GM21576 (cell line): ENCODE data around the gene PDZRN4.
"Not testable (repeated sequence)": the region's sequence is repeated elsewhere in the genome, so short reads cannot be mapped to it uniquely, and the experiment has no call there.

Experiments used
- ATAC-seq: cut with Tn5 transposase; IDR thresholded peaks from one replicate; pipeline ENCODE4 v1.9.1; 2021; ENCODE audit warnings: mild to moderate bottlenecking, moderate library complexity; ENCODE audit not compliant: unreplicated experiment

Gene PDZRN4

DNA sequence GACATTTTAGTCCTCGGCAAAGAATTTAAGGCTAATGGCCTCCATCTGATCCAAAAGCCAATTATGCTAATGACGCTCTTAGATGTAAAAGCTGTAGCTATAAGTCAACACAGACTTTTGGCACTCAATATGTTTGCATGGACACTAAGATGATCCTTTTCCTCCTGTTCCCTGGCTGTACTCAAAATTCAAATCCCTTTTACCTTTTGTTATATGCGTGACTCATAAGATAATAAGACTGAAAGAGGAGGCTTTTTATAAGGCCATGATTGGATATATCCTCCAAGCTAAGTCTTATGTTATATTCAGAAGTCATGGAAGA lies 89.8 kb downstream of the PDZRN4 start:
- ATAC-seq = no peak

- ATAC-seq = not testable (repeated sequence)
Observed at GRCh38 chr12:41280341-41281095, 92.4 kb downstream of the PDZRN4 start.

DNA sequence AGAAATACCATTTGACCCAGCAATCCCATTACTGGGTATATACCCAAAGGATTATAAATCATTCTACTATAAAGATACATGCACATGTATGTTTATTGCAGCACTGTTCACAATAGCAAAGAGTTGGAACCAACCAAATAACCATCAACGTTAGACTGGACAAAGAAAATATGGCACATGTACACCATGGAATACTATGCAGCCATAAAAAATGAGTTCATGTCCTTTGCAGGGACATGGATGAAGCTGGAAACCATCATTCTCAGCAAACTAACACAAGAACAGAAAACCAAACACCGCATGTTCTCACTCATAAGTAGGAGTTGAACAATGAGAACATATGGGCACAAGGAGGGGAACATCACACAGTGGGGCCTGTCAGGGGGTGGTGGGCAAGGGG lies 97.3 kb downstream of the PDZRN4 start:
- not testable (repeated sequence) for ATAC-seq

- ATAC-seq = no peak
Observed at GRCh38 chr12:41286426-41286825, 98.3 kb downstream of the PDZRN4 start.

GRCh38 chr12:41287500-41288141 lies 99.5 kb downstream of the PDZRN4 start:
- ATAC-seq = no peak

DNA sequence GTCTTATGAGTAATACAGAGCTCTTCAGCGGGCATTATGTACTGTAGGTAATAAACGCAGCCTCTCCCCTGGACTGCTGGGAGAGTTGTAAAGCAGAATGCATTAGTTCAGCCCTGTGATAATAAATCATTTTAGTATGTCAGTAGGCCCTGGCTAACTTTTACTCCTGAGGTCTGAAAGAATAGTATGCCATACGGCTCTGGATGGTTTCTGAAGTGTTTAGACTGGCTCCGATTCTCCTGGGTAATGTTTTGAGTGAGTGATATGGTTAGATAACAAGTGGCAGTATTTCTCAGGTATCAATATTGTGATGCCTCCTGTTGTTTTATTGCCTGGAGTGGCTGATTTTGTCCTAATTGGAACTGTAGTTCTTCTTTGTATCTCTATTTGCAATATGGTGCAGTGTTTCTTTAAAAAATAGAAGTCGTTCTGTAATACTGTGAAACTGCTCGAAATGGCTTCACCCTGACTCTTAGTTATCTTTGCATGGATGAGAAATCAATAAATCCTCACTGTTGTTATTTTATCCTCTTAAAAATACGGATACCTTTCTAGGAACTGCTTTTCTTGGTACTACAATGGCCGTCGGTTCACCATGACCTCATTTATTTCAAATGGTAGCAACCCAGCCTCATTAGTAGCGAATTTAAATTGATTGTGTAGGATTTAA lies 100.2 kb downstream of the PDZRN4 start:
- no peak for ATAC-seq

- ATAC-seq = no peak
Observed at GRCh38 chr12:41289501-41289900, 101.4 kb downstream of the PDZRN4 start.

- ATAC-seq = no peak
Observed at GRCh38 chr12:41293011-41293410, 104.9 kb downstream of the PDZRN4 start.

DNA sequence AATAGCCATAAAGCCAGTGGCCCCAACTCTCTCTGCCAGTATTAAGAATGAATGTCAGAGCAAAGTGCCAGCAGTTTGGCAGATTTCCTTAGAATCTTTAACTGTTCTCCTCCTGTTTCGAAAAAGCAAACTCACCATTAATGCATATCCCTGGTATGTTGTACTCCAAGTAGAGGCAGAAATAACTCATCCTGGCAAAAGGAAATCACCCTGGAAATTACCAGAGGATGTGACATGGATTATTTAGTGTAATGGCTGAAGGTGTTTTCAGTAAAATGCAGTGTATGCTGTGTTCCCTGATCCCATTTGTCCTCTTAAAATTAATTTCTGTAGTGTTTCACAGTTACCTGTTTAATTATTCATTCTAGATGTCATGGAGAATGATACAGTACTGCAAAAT lies 105.3 kb downstream of the PDZRN4 start:
- ATAC-seq = no peak

DNA sequence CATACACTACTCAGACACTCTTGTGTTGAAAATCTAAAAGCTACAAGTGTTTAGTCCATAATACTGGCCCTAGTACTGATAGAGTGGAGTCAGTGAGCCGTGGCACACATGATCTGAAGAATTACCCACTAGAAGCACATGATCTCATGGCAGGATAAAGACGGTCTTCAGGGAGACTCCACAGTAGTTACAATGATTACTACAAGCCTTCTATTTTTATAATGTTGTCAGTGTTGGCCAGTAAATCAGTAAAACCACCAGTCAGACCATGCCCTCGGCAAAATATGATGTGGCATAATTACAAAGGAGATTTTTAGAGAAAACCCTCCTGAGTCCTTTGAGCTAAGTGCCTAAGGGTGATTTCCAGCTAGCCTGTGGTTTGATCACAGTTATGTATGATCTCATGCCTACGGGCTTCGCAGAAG lies 114.9 kb downstream of the PDZRN4 start:
- ATAC-seq = peak; percentile 51

- no peak for ATAC-seq
Observed at GRCh38 chr12:41304526-41304925, 116.4 kb downstream of the PDZRN4 start.

DNA sequence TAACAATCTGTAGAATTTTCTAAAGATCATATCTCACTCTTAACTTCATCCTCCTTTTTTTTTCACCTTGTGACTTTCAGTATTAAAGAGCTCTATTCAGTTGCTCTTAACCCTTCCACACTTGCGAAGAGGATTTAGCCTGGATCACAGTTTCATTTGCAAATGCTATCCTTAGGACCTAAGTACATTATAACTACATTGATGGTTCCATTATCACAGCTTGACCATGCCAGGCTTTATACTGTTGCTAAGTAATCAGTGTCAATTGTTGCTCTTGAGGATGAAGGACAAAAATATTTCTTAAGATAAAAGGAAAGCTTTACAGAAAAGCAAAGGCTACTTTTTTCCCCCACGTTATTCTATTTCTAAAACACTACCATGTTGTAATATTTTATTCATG lies 122.2 kb downstream of the PDZRN4 start:
- ATAC-seq = no peak

GRCh38 chr12:41311883-41312282 lies 123.8 kb downstream of the PDZRN4 start:
- no peak for ATAC-seq

GRCh38 chr12:41312451-41312850 lies 124.3 kb downstream of the PDZRN4 start:
- not testable (repeated sequence) for ATAC-seq

DNA sequence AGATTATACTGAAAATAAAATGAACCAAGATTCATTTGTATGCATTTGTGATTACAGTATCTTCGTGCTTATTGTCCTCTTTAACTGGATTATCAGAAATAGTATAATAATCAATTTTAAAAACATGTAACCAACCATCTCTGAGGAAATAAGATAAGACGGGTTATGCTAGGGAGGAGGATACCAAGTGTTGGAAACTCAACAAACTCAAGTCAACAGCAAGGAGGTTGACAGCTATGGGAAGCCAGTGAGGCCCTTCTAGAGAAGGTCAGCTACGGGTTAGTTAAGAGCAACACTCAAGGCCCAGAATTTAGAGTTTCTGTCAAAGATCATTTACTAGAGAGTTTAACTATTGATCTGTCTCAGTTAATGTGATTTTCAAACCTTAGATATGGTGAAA lies 137.2 kb downstream of the PDZRN4 start:
- no peak for ATAC-seq

DNA sequence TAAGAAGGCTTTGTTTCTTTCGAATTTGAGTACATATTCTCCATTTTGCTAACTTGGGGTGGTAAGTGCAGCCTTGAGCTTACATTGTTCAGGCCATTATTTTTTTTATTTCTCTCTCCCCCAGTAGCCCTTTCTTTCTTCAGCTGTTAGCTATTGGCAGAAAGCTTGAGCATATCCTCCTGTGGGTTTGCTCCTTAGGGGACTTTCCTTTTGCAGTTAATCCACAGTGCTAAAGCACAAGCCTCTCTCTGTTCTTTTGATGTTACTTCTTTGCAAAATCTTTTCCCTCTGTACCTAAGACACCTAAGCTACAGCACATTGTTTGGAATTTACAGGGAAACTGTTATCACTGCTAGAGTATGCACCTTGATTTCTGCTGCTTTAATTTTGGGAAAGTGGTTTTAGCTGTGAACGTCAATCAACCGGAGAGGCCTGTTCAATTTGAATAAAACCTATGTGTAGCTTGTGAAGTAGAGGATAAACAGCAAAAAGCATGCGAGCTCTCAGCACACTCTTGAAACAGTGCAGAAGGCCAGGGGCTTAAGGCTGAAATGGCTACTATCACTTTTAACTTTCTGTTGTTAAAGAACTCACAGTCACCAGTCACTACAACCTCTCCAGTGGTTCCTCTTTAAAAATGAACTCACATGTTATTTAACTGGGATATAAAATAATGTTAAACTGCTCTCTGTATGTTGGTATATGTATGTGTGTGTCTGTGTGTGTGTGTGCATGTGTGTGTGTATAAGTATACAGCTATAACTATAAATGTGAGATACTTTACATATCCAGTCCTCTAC lies 139.2 kb downstream of the PDZRN4 start:
- no peak for ATAC-seq

DNA sequence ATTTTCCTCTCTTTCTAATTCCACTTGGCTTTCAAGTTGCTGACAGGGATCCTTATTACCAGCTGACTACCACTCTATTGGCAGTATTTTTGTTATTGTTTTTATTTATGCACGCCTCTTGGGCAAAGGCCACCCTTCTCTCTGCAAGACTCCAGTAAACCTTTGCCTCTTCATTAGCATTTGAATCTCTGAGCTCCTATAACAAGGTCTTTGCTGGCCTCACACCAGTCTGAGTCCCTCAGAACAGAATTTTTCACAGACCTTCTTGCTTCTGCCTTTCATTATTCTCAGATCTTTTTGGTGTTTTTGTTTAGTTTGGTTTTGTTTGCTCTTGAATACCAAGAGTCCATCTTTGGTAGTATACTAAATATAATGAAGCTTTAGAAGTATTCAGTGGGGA lies 145.9 kb downstream of the PDZRN4 start:
- ATAC-seq = no peak

DNA sequence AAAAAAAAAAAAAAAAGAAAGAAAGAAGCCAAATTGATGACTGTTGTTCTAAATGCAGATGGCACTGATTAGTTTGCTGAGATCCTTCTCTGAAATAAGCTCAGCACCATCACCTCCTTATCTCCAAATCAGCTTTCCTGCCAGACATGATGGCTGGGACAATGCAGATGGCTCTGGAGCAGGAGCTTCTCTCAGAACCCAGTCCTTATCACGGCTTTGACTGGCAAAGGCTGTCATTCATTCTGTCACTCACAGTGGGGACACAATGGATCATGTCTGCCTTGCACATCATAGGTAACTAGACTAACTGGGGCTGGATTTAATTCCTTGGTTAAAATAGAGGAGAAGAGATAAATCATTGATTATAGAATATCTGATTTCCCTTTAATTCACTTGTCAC lies 146.3 kb downstream of the PDZRN4 start:
- ATAC-seq = no peak

DNA sequence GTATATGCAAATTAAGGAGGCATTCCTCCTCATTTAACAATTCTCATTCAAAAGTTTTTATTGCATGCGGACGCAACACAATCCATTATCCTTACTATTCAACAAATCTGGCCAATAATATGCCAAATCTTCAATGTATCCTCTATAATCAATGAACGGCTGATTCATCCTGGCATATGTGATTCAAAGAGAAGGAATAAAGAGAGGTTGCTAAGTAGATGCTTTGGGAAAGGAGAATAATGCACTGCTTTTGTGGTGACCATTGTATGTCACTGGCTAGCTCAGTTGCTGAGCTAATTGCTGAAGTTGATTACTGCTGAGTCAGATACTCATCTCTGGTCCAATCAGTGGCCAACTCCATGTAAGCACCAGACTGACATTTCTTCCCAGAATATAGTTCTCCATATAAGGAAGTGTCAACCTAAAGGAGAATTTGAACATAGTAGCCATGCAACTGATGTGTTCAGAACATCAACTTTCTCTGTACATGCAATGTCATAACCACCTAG lies 148.0 kb downstream of the PDZRN4 start:
- no peak for ATAC-seq

DNA sequence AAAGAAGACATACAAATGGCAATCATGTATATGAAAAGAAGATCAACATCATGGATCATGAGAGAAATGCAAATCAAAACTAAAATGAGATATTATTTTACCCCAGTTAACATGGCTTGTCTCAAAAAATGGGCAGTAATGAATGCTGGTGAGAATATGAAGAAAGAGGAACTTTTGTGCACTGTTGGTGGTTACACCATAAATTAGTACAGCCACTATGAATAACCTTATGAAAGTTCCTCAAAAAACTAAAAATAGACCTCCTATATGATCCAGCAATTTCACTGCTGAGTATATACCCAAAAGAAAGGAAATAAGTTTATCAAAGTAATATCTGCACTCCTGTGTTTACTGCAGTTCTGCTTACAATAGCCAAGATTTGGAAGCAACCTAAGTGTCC lies 151.7 kb downstream of the PDZRN4 start:
- ATAC-seq = no peak

- no peak for ATAC-seq
Observed at GRCh38 chr12:41344776-41345470, 156.8 kb downstream of the PDZRN4 start.
